ENCODE measurements around the gene SLC12A8.

Gene SLC12A8

GRCh38 chr3:125050488-125051090, 162.0 kb downstream of the SLC12A8 start:
- no peak for DNase-seq

GRCh38 chr3:125048282-125048681, 164.3 kb downstream of the SLC12A8 start:
- DNase-seq: no peak

- DNase-seq: no peak
These were observed 166.6 kb downstream of the SLC12A8 start for GRCh38 chr3:125045965-125046364.

- no peak for DNase-seq
These were observed 167.4 kb downstream of the SLC12A8 start for GRCh38 chr3:125045194-125045593.

GRCh38 chr3:125043599-125044151, 168.9 kb downstream of the SLC12A8 start:
- DNase-seq: no peak

- no peak for DNase-seq
These were observed 169.7 kb downstream of the SLC12A8 start for GRCh38 chr3:125042725-125043406.

GRCh38 chr3:125039131-125040100, 173.1 kb downstream of the SLC12A8 start:
- DNase-seq: no peak

- no peak for DNase-seq
These were observed 174.9 kb downstream of the SLC12A8 start for GRCh38 chr3:125037498-125038150.

GRCh38 chr3:125035217-125035616, 177.3 kb downstream of the SLC12A8 start:
- peak; percentile 61 for DNase-seq

- DNase-seq: no peak
These were observed 178.9 kb downstream of the SLC12A8 start for GRCh38 chr3:125033616-125034015.

- DNase-seq: no peak
These were observed 179.4 kb downstream of the SLC12A8 start for GRCh38 chr3:125033135-125033534.

- no peak for DNase-seq
These were observed 179.9 kb downstream of the SLC12A8 start for GRCh38 chr3:125032683-125033082.

All from activated CD4-positive, alpha-beta T cell treated with anti-CD3 and anti-CD28 coated beads, Interleukin-2, Interleukin-6, amounts not matched to agents 100 ng/mL and 50 ng/mL, durations not matched to agents 16 hours and 8 hours (primary cell).